GM12878 (cell line): Measurements from ENCODE around the gene HAPLN2. TPM values are rescaled to one million over a fixed set of nuclear protein-coding genes. Genes with fewer than 3 reads are reported as not detected.
A peak's percentile ranks its signal among the peaks of the same experiment; 100 is the strongest.

Experiments
- ATAC-seq: fragments of 200-7000 bp; cut with Tn5 transposase; 3 replicates; pipeline ENCODE4 v1.9.1; 2020; ENCODE audit warnings: mild to moderate bottlenecking, moderate library complexity
- BruUV-seq: library from RNA; stranded (reverse); fragments of 400-500 nt; replicated peaks from 2 replicates; lab custom pipeline; 2021; lab: Mats Ljungman, UMichigan
- CTCF ChIA-PET: fragments of 300-600 bp; sonication (Branson Sonifier 250); formaldehyde crosslinking; extraction: SDS; loops from one replicate; lab custom pipeline; 2021; ENCODE audit warnings: inconsistent platforms; lab: Yijun Ruan, JAX
- POLR2A ChIA-PET: fragments of 350-600 bp; formaldehyde crosslinking; extraction: SDS; loops from one replicate; lab custom pipeline; 2021; ENCODE audit warnings: inconsistent platforms; lab: Charles Lee
- RAD21 ChIA-PET: fragments of 300-600 bp; sonication (Branson Sonifier 250); formaldehyde crosslinking; loops from one replicate; lab custom pipeline; 2023; ENCODE audit warnings: antibody characterized with exemption; ENCODE audit not compliant: unreplicated experiment; lab: Charles Lee
- SMC1A ChIA-PET: fragments of 300-600 bp; sonication (Branson Sonifier 250); formaldehyde crosslinking; loops from one replicate; lab custom pipeline; 2023; ENCODE audit not compliant: unreplicated experiment, uncharacterized antibody; lab: Charles Lee
- DNase-seq: peaks from one replicate; pipeline ENCODE4 v3.0.0-alpha.2; 2011; ENCODE audit warnings: low read depth, low spot score
- FAIRE-seq: peaks from 3 replicates; lab custom pipeline; 2011; peaks lifted over from hg19 to GRCh38; lab: Jason Lieb, UNC
- H2AFZ ChIP-seq: 2 replicates; pipeline ENCODE4 v1.6.0; 2011; ENCODE audit warnings: low read depth, low read length, control low read depth; ENCODE audit not compliant: control insufficient read depth
- H3K27ac ChIP-seq: 2 replicates; pipeline ENCODE4 v1.5.1; 2011; ENCODE audit warnings: control low read depth; ENCODE audit not compliant: control insufficient read depth, insufficient read depth
- H3K27me3 ChIP-seq, 2 experiments: replicated peaks in 1 of 2; 2 replicates each; pipeline versions ENCODE4 v1.6.0 to v1.6.1; 2011; ENCODE audit warnings: low read length in 1 of 2; ENCODE audit not compliant: control insufficient read depth in 2 of 2, insufficient read depth in 2 of 2
- H3K36me3 ChIP-seq, 2 experiments: 2 replicates each; pipeline ENCODE4 v1.5.1; 2011; ENCODE audit warnings: low read length in 1 of 2; ENCODE audit not compliant: control insufficient read depth in 2 of 2, insufficient read depth in 2 of 2
- H3K4me1 ChIP-seq: 2 replicates; pipeline ENCODE4 v1.6.1; 2011; ENCODE audit warnings: mild to moderate bottlenecking, low read length, moderate library complexity, mixed read lengths; ENCODE audit not compliant: control insufficient read depth, insufficient read depth
- H3K4me2 ChIP-seq: 2 replicates; pipeline ENCODE4 v1.6.0; 2011; ENCODE audit warnings: control low read depth; ENCODE audit not compliant: control insufficient read depth, insufficient read depth
- H3K4me3 ChIP-seq: fragments of 200-600 bp; sonication (generic); 2 replicates; pipeline ENCODE4 v1.5.1; 2016
- H3K79me2 ChIP-seq: 2 replicates; pipeline ENCODE4 v1.6.0; 2011; ENCODE audit warnings: low read length; ENCODE audit not compliant: control insufficient read depth, insufficient read depth
- H3K9ac ChIP-seq: 2 replicates; pipeline ENCODE4 v1.8.0; 2011; ENCODE audit warnings: low read length, control low read depth, mixed read lengths; ENCODE audit not compliant: control insufficient read depth, insufficient read depth
- H3K9me3 ChIP-seq: replicated peaks from 3 replicates; pipeline ENCODE4 v1.5.1; 2011; ENCODE audit warnings: mild to moderate bottlenecking, low read length; ENCODE audit not compliant: control insufficient read depth, insufficient read depth
- H4K20me1 ChIP-seq: 2 replicates; pipeline ENCODE4 v1.6.0; 2011; ENCODE audit not compliant: control insufficient read depth, insufficient read depth
- ATF7 ChIP-seq: fragments of 450-650 bp; IDR thresholded peaks from 2 replicates; pipeline ENCODE4 v1.6.1; 2016; ENCODE audit warnings: low read depth, mild to moderate bottlenecking
- NKRF ChIP-seq: fragments of 450-650 bp; conservative IDR thresholded peaks from 2 replicates; pipeline ENCODE4 v1.6.1; 2017; ENCODE audit warnings: mild to moderate bottlenecking, moderate library complexity
- ZZZ3 ChIP-seq: IDR thresholded peaks from 2 replicates; pipeline ENCODE4 v1.6.1; 2011; ENCODE audit warnings: low read depth; ENCODE audit not compliant: control insufficient read depth, insufficient read length
- WGBS: methylation state at CpG from one replicate; pipeline ENCODE4 v1.1.6; 2016; ENCODE audit warnings: low lambda C conversion rate; ENCODE audit not compliant: insufficient replicate concordance, insufficient coverage; ENCODE audit errors: missing lambda C conversion rate; 5-methylcytosine and 5-hydroxymethylcytosine counted together
- in situ Hi-C: fragments of 300-500 bp; cut with MboI; formaldehyde crosslinking; loops from 9 replicates; pipeline ENCODE4 v1.14.3; 2018; ENCODE audit warnings: mixed read lengths
- intact Hi-C: fragments of 100-400 bp; cut with micrococcal nuclease; formaldehyde crosslinking; loops from one replicate; pipeline ENCODE4 v1.14.2; 2022; ENCODE audit not compliant: unreplicated experiment
- polyA plus RNA-seq, 11 experiments: library from polyadenylated mRNA; depleted of rRNA in 4 of 11; unstranded in 6 of 11; stranded (reverse) in 5 of 11; fragments of >200 nt; fragmentation: Nextera tagmentation in 4 of 11; fragmentation: Illumina TruSeq in 1 of 11; extraction: Ambion mirVana in 4 of 11; extraction: Trizol in 1 of 11; gene quantifications; 1 replicate in 1 of 11; 2 replicates in 10 of 11; pipeline versions ENCODE4 v1.2.1 to v1.2.3, GENCODE V29; 2011 to 2016; ENCODE audit warnings: inconsistent platforms in 2 of 11, missing spikeins in 2 of 11, low read depth in 1 of 11
- total RNA-seq, 4 experiments: library from RNA; depleted of rRNA in 3 of 4; stranded (reverse); fragments of >200 nt in 3 of 4; fragmentation: Illumina TruSeq in 1 of 4; extraction: Trizol in 1 of 4; gene quantifications; 2 replicates each; pipeline versions ENCODE4 v1.2.1 to v1.2.3, GENCODE V29; 2013 to 2021

HAPLN2 gene
- total and polyA plus RNA-seq, 10 of the 15 experiments (the other 5 are each of a cell fraction or from before 2014, with no cell fraction given) = 0.15 to 0.24 TPM; not detected in 8

- ChIA-PET CTCF (interaction anchor here (0.8 to 4.2 kb wide), 10 partner anchors 12 to 258 kb away, joined by 3 to 26 read pairs (median 3); no protein-coding TSS in a partner anchor), POLR2A (interaction anchor here (0.5 to 1.4 kb wide), 4 partner anchors 15 to 22 kb away, joined by 3 to 5 read pairs (median 4); no protein-coding TSS in a partner anchor), SMC1A (interaction anchor here (0.6 to 2.5 kb wide), 6 partner anchors 9 to 196 kb away, joined by 3 to 8 read pairs (median 3); no protein-coding TSS in a partner anchor), RAD21 (interaction anchor here (0.8 to 1.5 kb wide), 3 partner anchors 16 to 82 kb away, joined by 3 read pairs; no protein-coding TSS in a partner anchor)
- peaks cover 0 to 2% of the 10 kb centered on the region in 2 experiments; a peak in 3 of 4 replicates for H3K27me3 ChIP-seq
- H3K27ac ChIP-seq = no peak overlapping the region
- DNase-seq = no peak
- ATAC-seq = no peak
- FAIRE-seq = no peak
- intact Hi-C loops = no loop called here
- no peak overlapping the region for H3K4me2 ChIP-seq
- no peaks in the 10 kb centered on the region for H3K9me3 ChIP-seq
- TF ChIP-seq ZZZ3 (peak; percentile 58), ATF7 (no peak), NKRF (no peak)
- no peak overlapping the region for H2AFZ ChIP-seq
- no TSS peak for BruUV-seq
- 44% methylated on average over 6 of the region's 7 CpGs for WGBS
- no peaks in the 10 kb centered on the region for H4K20me1 ChIP-seq
- H3K4me1 ChIP-seq = peaks cover 8% of the 10 kb centered on the region
- H3K79me2 ChIP-seq = no peaks in the 10 kb centered on the region
- in situ Hi-C loops = no loop called here
- no peaks in the 10 kb centered on the region for H3K36me3 ChIP-seq
- no peak overlapping the region for H3K4me3 ChIP-seq
- H3K9ac ChIP-seq = no peak overlapping the region
Measured at GRCh38 chr1:156643049-156643777, 24.0 kb downstream of the HAPLN2 start.
